ENCODE data around the gene MTERF4. TPM values are rescaled to one million over a fixed set of nuclear protein-coding genes. Genes with fewer than 3 reads are reported as not detected.

The MTERF4 gene
- total and polyA plus RNA-seq, 9 donors = 27.6 to 42.0 (median 32.6) TPM

- DNase-seq = no peak
- H3K9me3 ChIP-seq (replicated peaks; ENCODE audit: control insufficient read depth, low read depth, low read length) = no peaks in the 10 kb centered on the region
- peaks cover 2% of the 10 kb centered on the region for H3K36me3 ChIP-seq (ENCODE audit: control insufficient read depth, insufficient read depth, low read length)
- no peak overlapping the region for H3K4me3 ChIP-seq (ENCODE audit: low read length)
- no peaks in the 10 kb centered on the region for H3K4me1 ChIP-seq (ENCODE audit: control insufficient read depth, insufficient read depth, low read length)
- peaks cover 2% of the 10 kb centered on the region for H3K27me3 ChIP-seq (ENCODE audit: control insufficient read depth, insufficient read depth, low read length)
- no peak overlapping the region for H3K27ac ChIP-seq (ENCODE audit: low read length)
- WGBS (ENCODE audit: insufficient coverage) = 76% methylated on average over 20 of the region's 26 CpGs
These were observed 32.2 kb downstream of the MTERF4 start for GRCh38 chr2:241069821-241070281.

GRCh38 chr2:241068942-241069810, 32.9 kb downstream of the MTERF4 start:
- Histone ChIP-seq H3K4me3 (ENCODE audit: low read length) (no peak overlapping the region), H3K27ac (ENCODE audit: low read length) (no peak overlapping the region), H3K9me3 (replicated peaks; ENCODE audit: control insufficient read depth, low read depth, low read length) (no peaks in the 10 kb centered on the region), H3K36me3 (ENCODE audit: control insufficient read depth, insufficient read depth, low read length) (no peaks in the 10 kb centered on the region), H3K4me1 (ENCODE audit: control insufficient read depth, insufficient read depth, low read length) (no peaks in the 10 kb centered on the region), H3K27me3 (ENCODE audit: control insufficient read depth, insufficient read depth, low read length) (peaks cover 9% of the 10 kb centered on the region)
- 82% methylated on average over 26 of the region's 28 CpGs for WGBS (ENCODE audit: insufficient coverage)
- no peak for DNase-seq

GRCh38 chr2:241068136-241068941, 33.7 kb downstream of the MTERF4 start:
- H3K4me3 ChIP-seq (ENCODE audit: low read length) = no peak overlapping the region
- peaks cover 13% of the 10 kb centered on the region for H3K27me3 ChIP-seq (ENCODE audit: control insufficient read depth, insufficient read depth, low read length)
- H3K9me3 ChIP-seq (replicated peaks; ENCODE audit: control insufficient read depth, low read depth, low read length) = no peaks in the 10 kb centered on the region
- WGBS (ENCODE audit: insufficient coverage) = 69% methylated on average over 23 of the region's 25 CpGs
- DNase-seq = no peak
- no peaks in the 10 kb centered on the region for H3K36me3 ChIP-seq (ENCODE audit: control insufficient read depth, insufficient read depth, low read length)
- no peak overlapping the region for H3K27ac ChIP-seq (ENCODE audit: low read length)
- no peaks in the 10 kb centered on the region for H3K4me1 ChIP-seq (ENCODE audit: control insufficient read depth, insufficient read depth, low read length)

GRCh38 chr2:241067501-241068135, 34.5 kb downstream of the MTERF4 start:
- peaks cover 18% of the 10 kb centered on the region for H3K27me3 ChIP-seq (ENCODE audit: control insufficient read depth, insufficient read depth, low read length)
- no peaks in the 10 kb centered on the region for H3K36me3 ChIP-seq (ENCODE audit: control insufficient read depth, insufficient read depth, low read length)
- WGBS (ENCODE audit: insufficient coverage) = 82% methylated on average over 19 of the region's 21 CpGs
- H3K4me3 ChIP-seq (ENCODE audit: low read length) = no peak overlapping the region
- H3K9me3 ChIP-seq (replicated peaks; ENCODE audit: control insufficient read depth, low read depth, low read length) = no peaks in the 10 kb centered on the region
- H3K4me1 ChIP-seq (ENCODE audit: control insufficient read depth, insufficient read depth, low read length) = no peaks in the 10 kb centered on the region
- no peak overlapping the region for H3K27ac ChIP-seq (ENCODE audit: low read length)
- no peak for DNase-seq

GRCh38 chr2:241066893-241067341, 35.2 kb downstream of the MTERF4 start:
- H3K36me3 ChIP-seq (ENCODE audit: control insufficient read depth, insufficient read depth, low read length) = no peaks in the 10 kb centered on the region
- H3K27ac ChIP-seq (ENCODE audit: low read length) = no peak overlapping the region
- H3K9me3 ChIP-seq (replicated peaks; ENCODE audit: control insufficient read depth, low read depth, low read length) = no peaks in the 10 kb centered on the region
- 51% methylated on average over 14 of the region's 15 CpGs for WGBS (ENCODE audit: insufficient coverage)
- H3K4me1 ChIP-seq (ENCODE audit: control insufficient read depth, insufficient read depth, low read length) = no peaks in the 10 kb centered on the region
- DNase-seq = no peak
- peaks cover 22% of the 10 kb centered on the region for H3K27me3 ChIP-seq (ENCODE audit: control insufficient read depth, insufficient read depth, low read length)
- H3K4me3 ChIP-seq (ENCODE audit: low read length) = no peak overlapping the region

- H3K36me3 ChIP-seq (ENCODE audit: control insufficient read depth, insufficient read depth, low read length) = no peaks in the 10 kb centered on the region
- H3K4me3 ChIP-seq (ENCODE audit: low read length) = no peak overlapping the region
- no peak overlapping the region for H3K27ac ChIP-seq (ENCODE audit: low read length)
- no peaks in the 10 kb centered on the region for H3K9me3 ChIP-seq (replicated peaks; ENCODE audit: control insufficient read depth, low read depth, low read length)
- 88% methylated on average over 21 of the region's 21 CpGs for WGBS (ENCODE audit: insufficient coverage)
- no peaks in the 10 kb centered on the region for H3K4me1 ChIP-seq (ENCODE audit: control insufficient read depth, insufficient read depth, low read length)
- peaks cover 22% of the 10 kb centered on the region for H3K27me3 ChIP-seq (ENCODE audit: control insufficient read depth, insufficient read depth, low read length)
- no peak for DNase-seq
These were observed 35.8 kb downstream of the MTERF4 start for GRCh38 chr2:241066171-241066892.

- H3K4me3 ChIP-seq (ENCODE audit: low read length) = no peak overlapping the region
- peaks cover 22% of the 10 kb centered on the region for H3K27me3 ChIP-seq (ENCODE audit: control insufficient read depth, insufficient read depth, low read length)
- no peak overlapping the region for H3K27ac ChIP-seq (ENCODE audit: low read length)
- WGBS (ENCODE audit: insufficient coverage) = 84% methylated on average over 22 of the region's 27 CpGs
- no peaks in the 10 kb centered on the region for H3K4me1 ChIP-seq (ENCODE audit: control insufficient read depth, insufficient read depth, low read length)
- H3K36me3 ChIP-seq (ENCODE audit: control insufficient read depth, insufficient read depth, low read length) = no peaks in the 10 kb centered on the region
- no peak for DNase-seq
- H3K9me3 ChIP-seq (replicated peaks; ENCODE audit: control insufficient read depth, low read depth, low read length) = no peaks in the 10 kb centered on the region
These were observed 36.7 kb downstream of the MTERF4 start for GRCh38 chr2:241065355-241065803.

- Histone ChIP-seq H3K27me3 (ENCODE audit: control insufficient read depth, insufficient read depth, low read length) (peaks cover 22% of the 10 kb centered on the region), H3K9me3 (replicated peaks; ENCODE audit: control insufficient read depth, low read depth, low read length) (no peaks in the 10 kb centered on the region), H3K4me3 (ENCODE audit: low read length) (no peak overlapping the region), H3K36me3 (ENCODE audit: control insufficient read depth, insufficient read depth, low read length) (no peaks in the 10 kb centered on the region), H3K27ac (ENCODE audit: low read length) (no peak overlapping the region), H3K4me1 (ENCODE audit: control insufficient read depth, insufficient read depth, low read length) (no peaks in the 10 kb centered on the region)
- WGBS (ENCODE audit: insufficient coverage) = 86% methylated on average over 17 of the region's 23 CpGs
- DNase-seq = no peak
These were observed 37.2 kb downstream of the MTERF4 start for GRCh38 chr2:241064802-241065354.

- Histone ChIP-seq H3K9me3 (replicated peaks; ENCODE audit: control insufficient read depth, low read depth, low read length) (no peaks in the 10 kb centered on the region), H3K4me1 (ENCODE audit: control insufficient read depth, insufficient read depth, low read length) (no peaks in the 10 kb centered on the region), H3K4me3 (ENCODE audit: low read length) (no peak overlapping the region), H3K27ac (ENCODE audit: low read length) (no peak overlapping the region), H3K36me3 (ENCODE audit: control insufficient read depth, insufficient read depth, low read length) (no peaks in the 10 kb centered on the region), H3K27me3 (ENCODE audit: control insufficient read depth, insufficient read depth, low read length) (peaks cover 22% of the 10 kb centered on the region)
- no peak for DNase-seq
- 18% methylated on average over 26 of the region's 32 CpGs for WGBS (ENCODE audit: insufficient coverage)
These were observed 37.9 kb downstream of the MTERF4 start for GRCh38 chr2:241064008-241064801.

Measured in muscle of leg (tissue), 11 donors.